GM19099 (cell line): ENCODE data around the gene DEPDC4.
A peak's percentile ranks its signal among the peaks of the same experiment; 100 is the strongest.

Experiments
- POLR2A ChIP-seq: IDR thresholded peaks from 3 replicates; pipeline ENCODE4 v1.6.1; 2011; ENCODE audit warnings: low read depth; ENCODE audit not compliant: insufficient read length; ENCODE audit errors: extremely low read depth

DEPDC4 gene

GRCh38 chr12:100266835-100267602 lies at the start of gene DEPDC4, which contains the start of gene SCYL2:
DEPDC4 (minus strand) TSS chr12:100267079; CDS start chr12:100267076, 3 bp downstream.
SCYL2 (plus strand) TSS chr12:100267177; CDS start chr12:100282971, 15,794 bp downstream.
- peak; percentile 37 for TF ChIP-seq POLR2A

- no peak for TF ChIP-seq POLR2A
Observed at GRCh38 chr12:100311317-100311716, 44.4 kb upstream of the DEPDC4 start.

- no peak for TF ChIP-seq POLR2A
Observed at GRCh38 chr12:100303831-100304230, 37.0 kb upstream of the DEPDC4 start.

GRCh38 chr12:100302081-100302480 lies 35.2 kb upstream of the DEPDC4 start:
- no peak for TF ChIP-seq POLR2A

- TF ChIP-seq POLR2A, result no peak
Observed at GRCh38 chr12:100295764-100296555, 29.1 kb upstream of the DEPDC4 start.

- TF ChIP-seq POLR2A, result no peak
Observed at GRCh38 chr12:100293017-100293416, 26.1 kb upstream of the DEPDC4 start.

GRCh38 chr12:100290016-100290415 lies 23.1 kb upstream of the DEPDC4 start:
- no peak for TF ChIP-seq POLR2A

GRCh38 chr12:100289038-100289437 lies 22.2 kb upstream of the DEPDC4 start:
- no peak for TF ChIP-seq POLR2A

GRCh38 chr12:100279607-100280244 lies 12.8 kb upstream of the DEPDC4 start:
- no peak for TF ChIP-seq POLR2A

- no peak for TF ChIP-seq POLR2A
Observed at GRCh38 chr12:100279159-100279558, 12.3 kb upstream of the DEPDC4 start.

- no peak for TF ChIP-seq POLR2A
Observed at GRCh38 chr12:100274291-100274690, 7.4 kb upstream of the DEPDC4 start.

GRCh38 chr12:100273782-100274181 lies 6.9 kb upstream of the DEPDC4 start:
- TF ChIP-seq POLR2A, result no peak

- no peak for TF ChIP-seq POLR2A
Observed at GRCh38 chr12:100268835-100269564, 2.1 kb upstream of the DEPDC4 start.

GRCh38 chr12:100267603-100268281 lies 863 bp upstream of the DEPDC4 start:
- TF ChIP-seq POLR2A, result no peak
